Activated B cell treated with CpG ODN at 0.5 μM for 24 hours (primary cell): ENCODE data around the gene ECSIT. TPM values are rescaled to one million over a fixed set of nuclear protein-coding genes. Genes with fewer than 3 reads are reported as not detected.
"Not testable (repeated sequence)": the region's sequence is repeated elsewhere in the genome, so short reads cannot be mapped to it uniquely, and the experiment has no call there.

Source experiments
- ATAC-seq: fragments of 200-7000 bp; cut with Tn5 transposase; one replicate; pipeline ENCODE4 v1.10.0; 2021; ENCODE audit warnings: low read depth, mild to moderate bottlenecking, moderate library complexity
- CTCF ChIA-PET: fragments of 350-600 bp; sonication (Branson Sonifier 250); formaldehyde crosslinking; loops from one replicate; lab custom pipeline; 2021; ENCODE audit warnings: antibody characterized with exemption; lab: Charles Lee
- POLR2A ChIA-PET: fragments of 350-600 bp; sonication (Branson Sonifier 250); formaldehyde crosslinking; loops from one replicate; lab custom pipeline; 2021; ENCODE audit warnings: antibody characterized with exemption; lab: Charles Lee
- DNase-seq: peaks from one replicate; pipeline ENCODE4 v3.0.0; 2022
- H3K27ac Mint-ChIP-seq: one replicate; pipeline ENCODE4 v1.8.0; 2020; ENCODE audit warnings: mixed read lengths
- H3K27me3 Mint-ChIP-seq: one replicate; pipeline ENCODE4 v1.8.0; 2021; ENCODE audit warnings: mixed read lengths
- H3K36me3 Mint-ChIP-seq: one replicate; pipeline ENCODE4 v1.8.0; 2021; ENCODE audit warnings: low read depth, mixed read lengths
- H3K4me1 Mint-ChIP-seq: one replicate; pipeline ENCODE4 v1.8.0; 2021; ENCODE audit warnings: mixed read lengths
- H3K4me3 Mint-ChIP-seq: one replicate; pipeline ENCODE4 v1.8.0; 2020; ENCODE audit warnings: mild to moderate bottlenecking, mixed read lengths
- H3K9me3 Mint-ChIP-seq: one replicate; pipeline ENCODE4 v1.8.0; 2020; ENCODE audit warnings: mixed read lengths
- intact Hi-C: fragments of 100-400 bp; cut with micrococcal nuclease; formaldehyde crosslinking; loops from one replicate; pipeline ENCODE4 v1.15.1; 2024
- total RNA-seq: library from RNA; stranded (reverse); gene quantifications from 2 replicates; pipeline ENCODE4 v1.2.3, GENCODE V29; 2022
- TF ChIP-seq, protein P1 (sequence below): fragments of 200-600 bp; IDR thresholded peaks from one replicate; pipeline ENCODE4 v1.8.0; 2022; ENCODE audit warnings: antibody characterized with exemption, mild to moderate bottlenecking

ECSIT gene
- total RNA-seq, 1 donor from 2014 or later: 54.2 TPM

DNA sequence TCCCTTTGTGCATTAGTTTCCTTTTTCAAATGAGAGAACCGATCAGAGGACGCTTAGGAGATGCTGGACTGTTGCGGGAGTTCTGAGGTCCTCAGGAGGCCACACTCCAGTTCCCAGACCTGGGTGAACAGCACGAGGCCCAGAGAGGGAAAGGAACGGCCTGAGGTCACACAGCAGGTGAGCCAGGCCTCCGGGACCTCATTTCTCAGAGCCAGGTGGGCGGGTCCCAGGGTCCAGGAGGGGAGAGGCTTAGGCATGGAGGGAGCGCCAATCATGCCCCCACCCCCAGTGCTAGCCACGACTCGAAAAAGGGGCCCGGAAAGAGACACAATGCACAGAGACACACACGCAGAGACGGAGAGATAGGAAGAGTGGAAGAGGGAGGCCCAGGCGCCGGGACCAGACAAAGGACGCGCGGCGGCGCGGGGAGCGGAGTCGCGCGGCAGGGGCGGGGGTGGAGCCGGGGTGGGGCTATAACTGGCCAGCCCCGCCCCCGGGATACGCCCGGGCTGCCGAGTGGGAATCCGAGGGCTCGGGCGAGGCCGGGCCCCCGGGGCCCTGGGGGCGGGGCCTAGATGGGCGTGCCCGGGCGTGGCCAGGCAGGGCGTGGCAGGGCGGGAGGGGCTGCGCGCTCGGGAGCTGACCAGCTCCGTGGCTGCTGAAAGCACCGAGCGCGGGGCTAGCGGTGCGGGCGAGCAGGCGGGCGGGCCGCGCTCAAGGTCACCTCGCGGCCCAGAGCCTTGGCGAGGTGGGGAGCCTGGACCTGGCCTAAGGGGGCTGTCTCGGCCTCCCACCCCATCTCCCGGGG is 49.6 kb downstream of the ECSIT start:
- TF ChIP-seq, protein P1, sequence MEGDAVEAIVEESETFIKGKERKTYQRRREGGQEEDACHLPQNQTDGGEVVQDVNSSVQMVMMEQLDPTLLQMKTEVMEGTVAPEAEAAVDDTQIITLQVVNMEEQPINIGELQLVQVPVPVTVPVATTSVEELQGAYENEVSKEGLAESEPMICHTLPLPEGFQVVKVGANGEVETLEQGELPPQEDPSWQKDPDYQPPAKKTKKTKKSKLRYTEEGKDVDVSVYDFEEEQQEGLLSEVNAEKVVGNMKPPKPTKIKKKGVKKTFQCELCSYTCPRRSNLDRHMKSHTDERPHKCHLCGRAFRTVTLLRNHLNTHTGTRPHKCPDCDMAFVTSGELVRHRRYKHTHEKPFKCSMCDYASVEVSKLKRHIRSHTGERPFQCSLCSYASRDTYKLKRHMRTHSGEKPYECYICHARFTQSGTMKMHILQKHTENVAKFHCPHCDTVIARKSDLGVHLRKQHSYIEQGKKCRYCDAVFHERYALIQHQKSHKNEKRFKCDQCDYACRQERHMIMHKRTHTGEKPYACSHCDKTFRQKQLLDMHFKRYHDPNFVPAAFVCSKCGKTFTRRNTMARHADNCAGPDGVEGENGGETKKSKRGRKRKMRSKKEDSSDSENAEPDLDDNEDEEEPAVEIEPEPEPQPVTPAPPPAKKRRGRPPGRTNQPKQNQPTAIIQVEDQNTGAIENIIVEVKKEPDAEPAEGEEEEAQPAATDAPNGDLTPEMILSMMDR: no peak
- ATAC-seq (no peak), DNase-seq (no peak)
- no peak overlapping the region for H3K4me3 Mint-ChIP-seq
- H3K9me3 Mint-ChIP-seq: no peaks in the 10 kb centered on the region
- POLR2A ChIA-PET: no interaction called here
- peaks cover 28% of the 10 kb centered on the region for H3K4me1 Mint-ChIP-seq
- H3K27ac Mint-ChIP-seq: no peak overlapping the region
- CTCF ChIA-PET: no interaction called here
- peaks cover 4% of the 10 kb centered on the region for H3K36me3 Mint-ChIP-seq
- intact Hi-C loops: no loop called here
- H3K27me3 Mint-ChIP-seq: peaks cover 25% of the 10 kb centered on the region

GRCh38 chr19:11478167-11479089 is 50.5 kb downstream of the ECSIT start:
- DNase-seq (no peak), ATAC-seq (no peak)
- Mint-ChIP-seq H3K4me1 (peaks cover 28% of the 10 kb centered on the region), H3K4me3 (no peak overlapping the region), H3K27ac (no peak overlapping the region), H3K36me3 (no peaks in the 10 kb centered on the region), H3K9me3 (no peaks in the 10 kb centered on the region), H3K27me3 (peaks cover 22% of the 10 kb centered on the region)
- TF ChIP-seq, protein P1: no peak
- ChIA-PET POLR2A (no interaction called here), CTCF (no interaction called here)
- intact Hi-C loops: no loop called here

DNA sequence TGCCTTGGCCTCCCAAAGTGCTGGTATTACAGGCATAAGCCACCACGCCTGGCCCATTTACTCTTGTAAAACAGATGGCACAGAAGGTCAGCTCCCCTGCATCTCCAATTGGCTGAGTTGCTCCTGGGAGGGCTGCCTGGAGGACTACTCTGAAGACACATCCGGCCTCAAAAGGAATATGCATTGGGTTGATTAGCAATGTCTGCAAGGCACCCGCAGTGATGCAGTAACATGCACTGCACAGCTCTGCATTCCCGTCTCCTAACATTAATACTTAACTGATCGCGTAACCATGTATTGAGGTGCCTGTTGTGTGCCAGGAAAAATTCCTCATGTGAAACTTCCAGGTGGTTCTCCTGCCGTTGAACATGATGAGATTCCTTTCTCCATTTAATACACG is 53.1 kb downstream of the ECSIT start:
- H3K4me3 Mint-ChIP-seq: no peak overlapping the region
- intact Hi-C loops: no loop called here
- no peak overlapping the region for H3K27ac Mint-ChIP-seq
- H3K9me3 Mint-ChIP-seq: no peaks in the 10 kb centered on the region
- H3K4me1 Mint-ChIP-seq: peaks cover 10% of the 10 kb centered on the region
- peaks cover 14% of the 10 kb centered on the region for H3K27me3 Mint-ChIP-seq
- H3K36me3 Mint-ChIP-seq: no peaks in the 10 kb centered on the region
- no peak for DNase-seq
- CTCF ChIA-PET: no interaction called here
- ATAC-seq: no peak
- TF ChIP-seq, protein P1: no peak
- POLR2A ChIA-PET: interaction anchor here (0.6 kb wide), 1 partner anchor 597 kb away, joined by 3 read pairs; no protein-coding TSS in a partner anchor

DNA sequence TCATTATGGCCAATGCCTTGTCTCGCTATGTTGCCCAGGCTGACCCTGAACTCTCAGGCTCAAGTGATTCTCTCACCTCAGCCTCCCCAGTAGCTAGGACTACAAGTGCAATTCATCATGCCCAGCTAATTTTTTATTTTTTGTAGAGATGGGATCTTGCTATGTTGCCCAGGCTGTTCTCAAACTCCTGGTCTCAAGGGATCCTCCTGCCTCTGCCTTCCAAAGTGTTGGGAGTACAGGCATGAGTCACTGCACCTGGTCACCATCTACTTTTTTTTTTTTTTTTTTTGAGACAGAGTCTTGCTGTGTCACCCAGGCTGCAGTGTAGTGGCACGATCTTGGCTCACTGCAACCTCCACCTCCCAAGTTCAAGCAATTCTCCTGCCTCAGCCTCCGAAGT is 53.6 kb downstream of the ECSIT start:
- CTCF ChIA-PET: not testable (repeated sequence)
- POLR2A ChIA-PET: interaction anchor here (0.6 kb wide), 1 partner anchor 597 kb away, joined by 3 read pairs; no protein-coding TSS in a partner anchor

GRCh38 chr19:11473725-11474124 is 55.2 kb downstream of the ECSIT start:
- POLR2A ChIA-PET: no interaction called here
- H3K36me3 Mint-ChIP-seq: no peaks in the 10 kb centered on the region
- intact Hi-C loops: no loop called here
- ATAC-seq (no peak), DNase-seq (no peak)
- H3K4me3 Mint-ChIP-seq: no peak overlapping the region
- CTCF ChIA-PET: no interaction called here
- H3K27me3 Mint-ChIP-seq: peaks cover 9% of the 10 kb centered on the region
- no peak overlapping the region for H3K27ac Mint-ChIP-seq
- TF ChIP-seq, protein P1: no peak
- peaks cover 5% of the 10 kb centered on the region for H3K4me1 Mint-ChIP-seq
- no peaks in the 10 kb centered on the region for H3K9me3 Mint-ChIP-seq

More for the DNA sequence above, 53.6 kb downstream of the ECSIT start:
- intact Hi-C loops, DNase-seq, ATAC-seq, H3K36me3 Mint-ChIP-seq, H3K9me3 Mint-ChIP-seq, H3K27ac Mint-ChIP-seq, H3K4me3 Mint-ChIP-seq: not testable (repeated sequence)
- Mint-ChIP-seq H3K27me3 (peaks cover 14% of the 10 kb centered on the region), H3K4me1 (peaks cover 10% of the 10 kb centered on the region)

GRCh38 chr19:11468266-11468845 is 60.6 kb downstream of the ECSIT start:
- H3K4me1 Mint-ChIP-seq, POLR2A ChIA-PET, H3K36me3 Mint-ChIP-seq, H3K4me3 Mint-ChIP-seq, H3K9me3 Mint-ChIP-seq, intact Hi-C loops, DNase-seq, ATAC-seq, H3K27me3 Mint-ChIP-seq, H3K27ac Mint-ChIP-seq: not testable (repeated sequence)
- CTCF ChIA-PET: interaction anchor here (0.7 kb wide), 1 partner anchor 122 kb away, joined by 3 read pairs; the partner anchor contains the start of gene CCDC159
